Endothelial cell of umbilical vein (primary cell): ENCODE results near the gene NFIA. TPM values are rescaled to one million over a fixed set of nuclear protein-coding genes. Genes with fewer than 3 reads are reported as not detected.

Source experiments
- BruUV-seq: library from RNA; stranded (reverse); fragments of 400-500 nt; replicated peaks from 2 replicates; lab custom pipeline; 2021; lab: Mats Ljungman, UMichigan
- CTCF ChIA-PET: fragments of 300-600, 350-600 bp; sonication (Branson Sonifier 250); formaldehyde crosslinking; loops from one replicate; lab custom pipeline; 2021; ENCODE audit warnings: antibody characterized with exemption, inconsistent platforms; lab: Charles Lee
- POLR2A ChIA-PET: fragments of 300-600, 350-600 bp; sonication (Branson Sonifier 250); formaldehyde crosslinking; loops from one replicate; lab custom pipeline; 2021; ENCODE audit warnings: antibody characterized with exemption, inconsistent platforms; lab: Charles Lee
- DNase-seq: peaks from one replicate; pipeline ENCODE4 v3.0.0-alpha.2; 2011; ENCODE audit warnings: low read depth, low spot score
- FAIRE-seq: peaks from 2 replicates; lab custom pipeline; 2011; peaks lifted over from hg19 to GRCh38; lab: Jason Lieb, UNC
- H2AFZ ChIP-seq: 2 replicates; pipeline ENCODE4 v1.6.0; 2012; ENCODE audit warnings: low read depth, low read length, control low read depth, inconsistent platforms
- H3K27ac ChIP-seq: 2 replicates; pipeline ENCODE4 v1.5.1; 2011; ENCODE audit warnings: low read depth, mild to moderate bottlenecking, control low read depth, low read length, moderate library complexity; ENCODE audit not compliant: insufficient read depth
- H3K27me3 ChIP-seq, 2 experiments: 2 replicates each; pipeline versions ENCODE4 v1.6.0 to v1.6.1; 2011; ENCODE audit warnings: low read length in 2 of 2, mixed read lengths in 1 of 2; ENCODE audit not compliant: control insufficient read depth in 2 of 2, insufficient read depth in 2 of 2
- H3K36me3 ChIP-seq, 2 experiments: 2 replicates in 1 of 2; 3 replicates in 1 of 2; pipeline ENCODE4 v1.5.1; 2011; ENCODE audit warnings: low read length in 2 of 2, mild to moderate bottlenecking in 1 of 2, moderate library complexity in 1 of 2; ENCODE audit not compliant: control insufficient read depth in 2 of 2, insufficient read depth in 2 of 2; ENCODE audit errors: extremely low read depth in 1 of 2
- H3K4me1 ChIP-seq: 3 replicates; pipeline ENCODE4 v1.5.1; 2011; ENCODE audit warnings: mild to moderate bottlenecking, low read length; ENCODE audit not compliant: control insufficient read depth, insufficient read depth; ENCODE audit errors: extremely low read depth
- H3K4me2 ChIP-seq: 2 replicates; pipeline ENCODE4 v1.6.1; 2011; ENCODE audit warnings: low read length, control low read depth, mixed read lengths; ENCODE audit not compliant: insufficient read depth
- H3K4me3 ChIP-seq, 3 experiments: fragments of 200-600 bp in 1 of 3; sonication (generic), shearing (Covaris generic) in 1 of 3; replicated peaks in 1 of 3; 2 replicates each; pipeline ENCODE4 v1.5.1; 2011 to 2016; ENCODE audit warnings: control low read depth in 3 of 3, low read length in 3 of 3, mild to moderate bottlenecking in 2 of 3, inconsistent platforms in 1 of 3, low read depth in 1 of 3, moderate library complexity in 1 of 3; ENCODE audit not compliant: insufficient read depth in 1 of 3
- H3K79me2 ChIP-seq: 2 replicates; pipeline ENCODE4 v1.6.0; 2012; ENCODE audit warnings: low read length, inconsistent platforms; ENCODE audit not compliant: control insufficient read depth, insufficient read depth
- H3K9ac ChIP-seq: replicated peaks from 2 replicates; pipeline ENCODE3; 2011; ENCODE audit warnings: low read length, control low read depth; ENCODE audit not compliant: insufficient read depth; ENCODE audit errors: extremely low read depth
- H3K9me1 ChIP-seq: replicated peaks from 3 replicates; pipeline ENCODE4 v1.6.0; 2011; ENCODE audit warnings: mild to moderate bottlenecking, low read length; ENCODE audit not compliant: control insufficient read depth, insufficient read depth; ENCODE audit errors: extremely low read depth
- H3K9me3 ChIP-seq: replicated peaks from 2 replicates; pipeline ENCODE4 v1.5.1; 2012; ENCODE audit warnings: low read length, inconsistent platforms; ENCODE audit not compliant: control insufficient read depth, insufficient read depth
- H4K20me1 ChIP-seq: replicated peaks from 2 replicates; pipeline ENCODE3; 2011; ENCODE audit warnings: mild to moderate bottlenecking, low read length; ENCODE audit not compliant: control insufficient read depth, insufficient read depth; ENCODE audit errors: extremely low read depth
- EZH2 ChIP-seq: IDR thresholded peaks from 2 replicates; pipeline ENCODE4 v1.6.1; 2012; ENCODE audit warnings: borderline replicate concordance, low read depth, mild to moderate bottlenecking, moderate library complexity, low read length, inconsistent platforms; ENCODE audit not compliant: severe bottlenecking
- FOS ChIP-seq: IDR thresholded peaks from 2 replicates; pipeline ENCODE4 v1.6.1; 2011; ENCODE audit warnings: mild to moderate bottlenecking, low read length, moderate library complexity, borderline replicate concordance; ENCODE audit not compliant: insufficient read depth
- GATA2 ChIP-seq: IDR thresholded peaks from 2 replicates; pipeline ENCODE4 v1.7.0; 2011; ENCODE audit warnings: low read depth, mild to moderate bottlenecking, moderate library complexity, mixed read lengths, low read length; ENCODE audit not compliant: insufficient read length, insufficient read depth
- JUN ChIP-seq: IDR thresholded peaks from 2 replicates; pipeline ENCODE4 v1.6.1; 2011; ENCODE audit warnings: borderline replicate concordance, low read depth; ENCODE audit not compliant: insufficient read length, insufficient read depth
- MYC ChIP-seq: IDR thresholded peaks from one replicate; pipeline ENCODE4 v1.6.1; 2011; ENCODE audit warnings: mild to moderate bottlenecking, low read depth, low read length
- POLR2A ChIP-seq: IDR thresholded peaks from 2 replicates; pipeline ENCODE4 v1.6.1; 2012; ENCODE audit warnings: low read depth, mild to moderate bottlenecking, control low read depth, low read length
- POLR2AphosphoS5 ChIP-seq: IDR thresholded peaks from 2 replicates; pipeline ENCODE4 v1.6.1; 2012; ENCODE audit warnings: low read depth, mild to moderate bottlenecking, control low read depth, low read length, moderate library complexity; ENCODE audit not compliant: insufficient read depth
- dilution Hi-C: fragments of 300-500 bp; cut with MboI; formaldehyde crosslinking; loops from one replicate; pipeline ENCODE4 v1.15.0; 2019; ENCODE audit warnings: low sequenced_read_pairs; ENCODE audit not compliant: extremely low pct_ligation_motif_present
- intact Hi-C: fragments of 100-400 bp; cut with micrococcal nuclease; formaldehyde crosslinking; loops from one replicate; pipeline ENCODE4 v1.10.0; 2022
- polyA plus RNA-seq, 4 experiments: library from polyadenylated mRNA; depleted of rRNA in 3 of 4; stranded (reverse) in 3 of 4; unstranded in 1 of 4; fragments of >200 nt; gene quantifications; 2 replicates each; pipeline versions ENCODE4 v1.2.1 to v1.2.3, GENCODE V29; 2011 to 2012; ENCODE audit warnings: missing spikeins in 1 of 4
- total RNA-seq: library from RNA; stranded (reverse); gene quantifications from 2 replicates; pipeline ENCODE4 v1.2.3, GENCODE V29; 2021
- TF ChIP-seq, protein P1 (sequence below): IDR thresholded peaks from 2 replicates; pipeline ENCODE4 v1.6.1; 2011; ENCODE audit not compliant: insufficient read depth, insufficient read length
- TF ChIP-seq, protein P2 (sequence below), 2 donors: IDR thresholded peaks; 1 replicate in 1 of 2; 2 replicates in 1 of 2; pipeline ENCODE4 v1.5.1; 2011; ENCODE audit warnings: low read length in 2 of 2, mild to moderate bottlenecking in 2 of 2, moderate library complexity in 2 of 2, control low read depth in 1 of 2, inconsistent platforms in 1 of 2, low read depth in 1 of 2; ENCODE audit not compliant: insufficient read depth in 1 of 2; ENCODE audit errors: extremely low read depth in 1 of 2

NFIA gene
- total and polyA plus RNA-seq, 2 donors (not counting 3 experiments of a cell fraction or from before 2014, with no cell fraction given) = 25.5 to 47.0 TPM

DNA sequence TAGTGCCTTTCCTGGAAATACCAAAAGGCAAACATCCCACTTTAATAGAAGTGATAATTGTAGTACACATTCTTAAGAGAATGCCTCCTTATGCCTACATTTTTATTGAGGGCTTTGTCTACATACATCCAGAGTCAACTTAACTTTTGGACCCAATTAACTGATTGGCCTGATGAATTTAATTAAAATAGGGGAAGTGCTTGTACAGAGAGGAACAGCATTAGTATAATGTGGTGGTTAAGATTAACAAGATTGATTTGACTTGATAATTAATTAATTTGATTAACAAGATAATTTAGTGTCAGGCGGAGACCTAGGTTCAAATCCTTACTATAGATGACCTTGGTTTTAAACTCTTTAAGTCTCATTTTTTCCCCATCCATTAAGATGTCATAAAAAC, 111.4 kb downstream of the NFIA start:
- H2AFZ ChIP-seq = no peak overlapping the region
- DNase-seq = no peak
- no peaks in the 10 kb centered on the region for H4K20me1 ChIP-seq
- TF ChIP-seq JUN (no peak), GATA2 (no peak), POLR2A (no peak), EZH2 (no peak), MYC (no peak), FOS (no peak), POLR2AphosphoS5 (no peak)
- TF ChIP-seq, protein P1, sequence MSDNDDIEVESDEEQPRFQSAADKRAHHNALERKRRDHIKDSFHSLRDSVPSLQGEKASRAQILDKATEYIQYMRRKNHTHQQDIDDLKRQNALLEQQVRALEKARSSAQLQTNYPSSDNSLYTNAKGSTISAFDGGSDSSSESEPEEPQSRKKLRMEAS = no peak
- TF ChIP-seq, protein P2, sequence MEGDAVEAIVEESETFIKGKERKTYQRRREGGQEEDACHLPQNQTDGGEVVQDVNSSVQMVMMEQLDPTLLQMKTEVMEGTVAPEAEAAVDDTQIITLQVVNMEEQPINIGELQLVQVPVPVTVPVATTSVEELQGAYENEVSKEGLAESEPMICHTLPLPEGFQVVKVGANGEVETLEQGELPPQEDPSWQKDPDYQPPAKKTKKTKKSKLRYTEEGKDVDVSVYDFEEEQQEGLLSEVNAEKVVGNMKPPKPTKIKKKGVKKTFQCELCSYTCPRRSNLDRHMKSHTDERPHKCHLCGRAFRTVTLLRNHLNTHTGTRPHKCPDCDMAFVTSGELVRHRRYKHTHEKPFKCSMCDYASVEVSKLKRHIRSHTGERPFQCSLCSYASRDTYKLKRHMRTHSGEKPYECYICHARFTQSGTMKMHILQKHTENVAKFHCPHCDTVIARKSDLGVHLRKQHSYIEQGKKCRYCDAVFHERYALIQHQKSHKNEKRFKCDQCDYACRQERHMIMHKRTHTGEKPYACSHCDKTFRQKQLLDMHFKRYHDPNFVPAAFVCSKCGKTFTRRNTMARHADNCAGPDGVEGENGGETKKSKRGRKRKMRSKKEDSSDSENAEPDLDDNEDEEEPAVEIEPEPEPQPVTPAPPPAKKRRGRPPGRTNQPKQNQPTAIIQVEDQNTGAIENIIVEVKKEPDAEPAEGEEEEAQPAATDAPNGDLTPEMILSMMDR (IDR thresholded peaks at IDR 0.05; ENCODE audit: extremely low read depth in 1 of 2, insufficient read depth in 1 of 2, low read depth in 1 of 2, low read length in 2 of 2) = no peak
- peaks cover 2% of the 10 kb centered on the region for H3K79me2 ChIP-seq
- H3K9ac ChIP-seq = no peak overlapping the region
- ChIA-PET POLR2A (no interaction called here), CTCF (no interaction called here)
- intact Hi-C loops = no loop called here
- BruUV-seq = no TSS peak
- dilution Hi-C loops = no loop called here
- H3K27ac ChIP-seq = no peak overlapping the region
- H3K4me2 ChIP-seq = no peak overlapping the region
- H3K36me3 ChIP-seq = no peaks in the 10 kb centered on the region
- no peaks in the 10 kb centered on the region for H3K4me1 ChIP-seq
- H3K9me1 ChIP-seq = no peaks in the 10 kb centered on the region
- no peak overlapping the region for H3K4me3 ChIP-seq
- FAIRE-seq = no peak
- H3K9me3 ChIP-seq = no peaks in the 10 kb centered on the region
- H3K27me3 ChIP-seq = no peaks in the 10 kb centered on the region
